GM19455 (cell line): ENCODE measurements around the gene SLC44A5.

Experiments
- ATAC-seq: cut with Tn5 transposase; IDR thresholded peaks from one replicate; pipeline ENCODE4 v1.9.1; 2021; ENCODE audit not compliant: unreplicated experiment

Gene SLC44A5

DNA sequence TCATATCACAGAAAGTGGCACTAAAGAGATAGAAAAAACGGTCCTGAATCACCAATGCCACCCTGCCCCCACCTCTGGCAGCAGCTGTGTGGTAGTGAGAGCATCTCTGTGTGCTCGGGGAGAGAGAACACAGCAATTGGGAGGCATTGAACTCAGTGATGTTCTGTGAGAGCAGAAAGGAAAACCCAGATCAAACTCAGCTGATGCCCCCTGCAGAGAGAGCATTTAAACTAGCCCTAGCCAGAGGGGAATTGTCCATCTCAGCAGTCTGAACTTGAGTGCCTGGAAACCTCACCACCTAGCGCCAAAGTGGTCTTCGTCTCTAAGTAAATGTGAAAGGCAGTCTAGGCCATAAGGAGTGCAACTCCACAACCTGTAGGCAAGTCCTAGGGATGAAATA is 21.3 kb downstream of the SLC44A5 start:
- no peak for ATAC-seq

DNA sequence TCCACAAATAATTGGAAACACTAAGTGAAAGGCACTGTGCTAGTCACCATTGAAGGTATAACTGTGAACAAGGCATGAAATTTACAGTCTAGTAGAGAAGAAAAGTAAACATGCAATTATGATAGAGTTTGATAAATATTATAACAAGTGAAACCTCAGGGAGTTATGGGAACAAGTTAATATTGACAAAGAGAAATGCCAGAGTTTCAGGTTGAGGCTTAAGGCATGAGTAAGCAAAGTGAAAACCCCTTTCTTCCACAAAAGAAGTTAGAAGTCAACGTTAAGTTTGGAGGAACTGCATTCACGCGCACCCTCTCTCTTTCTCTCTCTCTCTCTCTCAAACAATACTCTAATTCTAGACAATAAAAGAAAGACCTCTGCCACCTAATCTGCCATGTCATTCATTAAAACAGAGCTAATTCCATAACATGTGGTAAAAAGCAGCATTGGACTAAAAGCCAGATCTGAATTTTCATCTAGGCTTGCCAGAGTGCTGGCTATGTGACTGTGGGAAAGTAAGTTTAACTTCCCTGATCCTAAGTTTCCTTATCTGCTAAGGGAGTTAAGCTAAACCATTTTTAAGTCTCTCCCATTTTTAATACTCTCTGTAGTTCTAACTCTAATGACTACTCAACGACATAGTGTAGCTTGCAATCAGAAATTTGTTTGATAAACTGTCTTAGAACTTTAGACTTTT is 22.0 kb downstream of the SLC44A5 start:
- no peak for ATAC-seq

DNA sequence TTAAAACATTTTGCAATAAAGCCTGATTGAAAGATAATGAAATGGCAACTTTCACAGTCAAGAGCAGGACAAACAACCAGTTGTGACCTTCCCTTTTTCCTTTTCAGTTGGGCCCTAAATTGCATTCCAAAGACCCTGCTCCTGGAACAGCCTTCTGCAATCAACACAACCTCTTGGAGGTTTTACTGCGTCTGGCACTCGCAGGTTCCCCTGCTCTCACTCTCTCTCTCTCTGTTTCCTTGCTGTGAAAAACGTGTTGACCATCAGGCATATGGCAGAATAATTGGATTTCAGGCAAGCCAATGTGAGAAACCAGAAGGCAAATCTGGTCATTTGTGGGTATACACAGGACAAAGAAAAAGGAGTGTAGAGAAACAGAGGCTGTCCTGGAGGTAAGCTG is 23.2 kb downstream of the SLC44A5 start:
- ATAC-seq: no peak

GRCh38 chr1:75583282-75583681 is 27.6 kb downstream of the SLC44A5 start:
- ATAC-seq: no peak

DNA sequence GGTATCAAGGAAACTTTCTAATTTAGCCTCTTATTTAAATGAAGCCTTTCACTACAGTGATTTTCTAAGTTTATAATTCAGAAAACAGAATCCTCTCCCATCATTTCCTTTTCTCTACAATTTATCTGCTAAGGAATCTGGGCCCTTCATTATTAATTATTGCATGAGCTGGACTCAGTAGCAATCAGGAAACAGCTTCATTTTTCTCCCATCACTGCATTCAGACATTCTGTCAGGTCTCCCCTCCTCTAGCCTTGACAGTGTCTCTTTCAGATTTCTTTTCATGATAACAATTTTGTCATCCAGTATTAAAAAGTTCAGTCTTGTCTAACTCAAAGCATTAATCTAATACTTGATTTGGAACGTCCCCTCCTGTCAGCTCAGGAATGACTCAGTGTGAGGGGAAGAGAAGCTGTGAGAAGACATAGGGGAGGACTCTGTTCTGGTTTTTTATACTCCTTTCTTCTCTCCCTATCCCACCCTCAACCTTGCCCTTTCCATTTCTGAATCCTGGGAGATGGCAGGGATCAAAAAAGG is 28.1 kb downstream of the SLC44A5 start:
- no peak for ATAC-seq

DNA sequence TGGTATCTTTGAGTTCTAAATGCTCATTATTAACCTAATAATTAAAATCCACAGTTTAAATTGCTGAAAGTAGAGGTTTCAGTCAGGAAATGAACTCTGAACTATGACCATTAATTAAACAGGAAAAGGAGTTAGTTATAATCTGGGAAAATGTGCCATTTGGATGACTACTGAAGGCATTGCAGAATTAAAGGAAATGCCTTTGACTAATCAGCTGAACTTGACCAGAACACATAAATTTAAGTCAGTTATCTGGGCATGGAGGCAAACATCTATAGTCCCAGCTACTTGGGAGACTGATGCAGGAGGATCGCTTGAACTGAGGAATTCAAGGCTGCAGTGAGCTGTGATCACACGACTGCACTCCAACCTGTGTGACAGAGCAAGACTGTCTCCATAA is 31.9 kb downstream of the SLC44A5 start:
- ATAC-seq: no peak

DNA sequence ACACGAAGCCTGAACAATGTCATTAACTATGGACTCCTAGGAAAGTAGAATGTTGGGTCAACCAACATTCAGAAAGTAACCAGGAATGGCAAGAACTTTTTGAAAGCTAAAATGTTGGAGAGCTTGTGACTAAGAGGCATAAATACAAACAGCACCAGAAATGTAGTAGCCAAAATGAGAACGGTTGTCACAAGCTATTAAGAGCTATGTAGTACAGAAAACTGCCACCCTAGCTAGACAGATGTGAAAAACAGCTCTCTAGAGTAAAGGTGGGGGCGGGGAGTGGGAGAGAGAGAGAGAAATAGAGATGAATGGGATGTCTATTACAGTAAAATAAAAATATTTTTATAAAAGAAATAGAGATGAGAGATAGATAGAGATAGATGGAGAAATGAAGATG is 35.1 kb downstream of the SLC44A5 start:
- ATAC-seq: no peak

GRCh38 chr1:75567191-75567590 is 43.7 kb downstream of the SLC44A5 start:
- ATAC-seq: no peak

DNA sequence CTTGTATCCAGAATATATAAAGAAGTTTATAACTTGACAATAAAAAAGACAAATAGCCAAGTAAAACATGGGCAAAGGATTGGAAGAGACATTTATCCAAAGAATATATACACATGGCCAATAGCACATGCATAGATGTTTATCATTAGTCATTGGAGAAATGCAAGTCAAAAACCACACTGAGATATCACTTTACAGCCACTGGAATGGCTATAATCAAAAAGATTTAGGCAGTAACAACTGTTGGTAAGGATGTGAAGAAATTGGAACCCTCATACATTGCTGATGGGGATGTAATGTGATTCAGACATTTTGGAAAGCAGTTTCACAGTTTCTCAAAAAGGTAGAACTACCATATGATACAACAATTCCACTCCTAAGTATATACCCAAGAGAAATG is 51.1 kb downstream of the SLC44A5 start:
- no peak for ATAC-seq

GRCh38 chr1:75559136-75559535 is 51.8 kb downstream of the SLC44A5 start:
- ATAC-seq: no peak

GRCh38 chr1:75554870-75555269 is 56.0 kb downstream of the SLC44A5 start:
- ATAC-seq: no peak

GRCh38 chr1:75554181-75554580 is 56.7 kb downstream of the SLC44A5 start:
- no peak for ATAC-seq

GRCh38 chr1:75550559-75550958 is 60.4 kb downstream of the SLC44A5 start:
- no peak for ATAC-seq

DNA sequence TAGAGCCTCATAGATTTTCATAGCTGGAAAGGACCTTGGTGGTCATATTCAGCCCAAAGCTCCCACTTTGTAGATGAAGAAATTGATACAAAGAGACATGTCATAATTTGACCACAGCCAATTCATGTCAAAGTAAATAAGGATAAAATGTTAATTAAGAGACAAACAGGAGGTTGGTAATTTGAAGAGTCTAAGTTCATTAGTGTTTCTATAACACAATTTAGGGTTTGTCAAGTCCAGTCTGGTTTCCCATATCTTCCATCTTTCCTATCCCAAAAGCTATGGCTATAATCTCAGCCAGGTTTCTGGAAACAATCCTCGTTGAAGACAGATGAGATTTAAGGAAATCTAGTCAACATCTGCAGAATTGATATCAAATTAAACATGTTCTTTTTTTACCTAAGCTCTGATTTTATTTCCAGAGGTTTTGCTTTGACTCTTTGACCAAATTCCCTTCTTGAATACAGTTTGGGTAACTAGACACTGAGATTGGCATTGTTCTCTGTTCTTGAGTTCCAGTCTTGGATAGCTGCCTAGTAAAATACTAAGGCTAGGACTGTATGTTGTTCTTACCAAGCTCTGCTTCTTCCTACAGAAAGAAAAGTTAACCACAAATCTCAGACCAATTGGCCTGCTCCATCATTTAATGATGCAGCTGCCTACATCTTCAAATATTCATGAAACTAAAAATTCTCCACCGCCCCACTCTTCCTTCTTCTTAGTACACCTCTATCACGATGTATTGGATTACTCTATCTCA is 62.0 kb downstream of the SLC44A5 start:
- no peak for ATAC-seq

- ATAC-seq: no peak
Observed at GRCh38 chr1:75543705-75544104, 67.2 kb downstream of the SLC44A5 start.

DNA sequence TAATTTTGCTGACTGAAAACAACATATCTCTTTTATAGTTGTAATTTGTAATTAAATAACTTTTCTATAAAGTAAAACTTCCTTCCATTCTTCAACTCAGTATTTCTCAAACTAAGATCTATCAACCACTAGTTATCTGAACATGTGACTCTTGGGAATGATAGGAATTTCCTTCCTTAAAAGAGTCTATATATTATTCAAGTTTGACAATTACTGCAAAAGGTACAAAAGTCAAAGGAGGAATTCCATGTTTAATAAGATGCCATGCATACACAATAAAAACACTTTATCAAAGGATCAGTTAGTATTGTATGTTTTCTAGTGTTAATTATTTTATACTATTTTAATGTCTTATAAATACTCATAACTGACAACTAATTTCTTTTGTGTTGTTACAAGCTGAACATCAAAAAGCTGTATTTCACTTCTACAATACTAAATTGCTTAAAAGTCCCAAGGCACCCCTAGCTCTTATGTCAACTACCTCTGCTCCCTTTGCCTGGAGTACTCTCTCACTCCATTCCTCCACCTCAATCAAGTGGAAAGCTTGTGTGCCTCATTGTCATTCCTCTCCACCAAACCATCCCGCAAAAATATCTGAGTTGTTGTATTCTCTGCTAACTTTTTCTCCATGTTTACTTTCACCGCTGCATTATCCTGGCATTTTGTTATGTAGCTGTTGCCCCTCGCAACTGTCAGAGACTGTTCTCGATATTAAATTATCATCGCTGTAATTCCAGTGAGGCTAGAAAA is 67.9 kb downstream of the SLC44A5 start:
- ATAC-seq: no peak

DNA sequence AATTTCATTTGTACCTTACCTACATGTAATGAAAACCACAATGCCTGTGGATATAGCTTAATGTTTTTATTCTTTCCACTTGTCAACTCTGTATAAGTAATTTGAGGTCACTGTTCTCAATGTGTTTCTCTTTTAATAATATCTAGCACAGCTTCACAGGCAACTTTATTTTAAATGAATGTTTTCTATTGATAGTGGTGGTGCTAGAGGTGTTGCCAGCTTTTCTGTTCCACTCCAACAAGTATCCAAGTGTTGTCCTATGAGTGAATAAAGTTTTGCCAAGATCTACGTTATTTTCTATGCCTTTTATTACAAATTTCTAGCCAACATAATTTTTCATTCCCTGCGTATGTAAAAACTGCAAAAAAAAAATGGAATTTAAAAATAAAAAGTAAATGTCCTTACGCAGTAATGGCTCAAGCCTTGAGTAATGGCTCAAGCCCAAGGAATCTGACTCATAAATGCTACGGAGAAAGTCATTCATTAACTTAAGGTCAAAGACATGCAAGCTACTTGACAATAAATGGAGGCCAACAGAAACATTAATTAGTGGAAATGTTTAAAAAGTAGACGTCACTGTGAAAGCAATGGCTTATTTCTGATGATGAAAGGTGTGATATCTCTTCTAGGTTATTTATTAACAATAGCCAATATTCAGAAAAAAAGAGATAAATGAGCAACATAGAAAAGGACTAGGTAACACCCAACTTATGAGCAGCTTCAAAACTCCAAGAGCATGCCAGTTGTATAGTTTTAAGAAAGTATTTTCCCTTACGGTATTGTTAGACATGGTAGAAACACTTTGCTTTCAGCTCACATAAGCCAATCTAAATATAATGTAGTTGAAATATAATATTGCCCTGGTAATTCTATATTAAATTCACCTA is 71.4 kb downstream of the SLC44A5 start:
- ATAC-seq: no peak

DNA sequence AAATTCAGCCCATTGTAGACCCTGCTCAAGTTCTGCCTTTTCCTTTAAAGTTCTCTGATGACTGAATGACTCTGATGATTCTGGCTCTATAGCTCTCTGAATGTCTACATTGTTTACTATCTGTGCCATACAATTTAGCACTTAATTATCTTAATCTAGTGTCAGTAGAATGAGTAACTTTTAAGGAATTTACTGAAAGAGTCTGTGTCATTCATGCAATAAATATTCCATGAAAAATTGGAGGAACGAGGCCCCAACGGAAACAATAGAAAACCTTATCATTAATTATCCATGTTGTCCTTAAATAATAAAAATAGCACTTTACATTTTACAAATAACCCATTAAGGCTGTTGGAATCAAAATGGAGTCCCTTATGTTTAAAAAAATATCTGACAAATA is 77.8 kb downstream of the SLC44A5 start:
- no peak for ATAC-seq

- ATAC-seq: no peak
Observed at GRCh38 chr1:75531570-75531969, 79.3 kb downstream of the SLC44A5 start.

GRCh38 chr1:75529488-75529887 is 81.4 kb downstream of the SLC44A5 start:
- no peak for ATAC-seq

GRCh38 chr1:75528001-75528400 is 82.9 kb downstream of the SLC44A5 start:
- no peak for ATAC-seq
